HPDE6-E6E7 (cell line): ENCODE data around the gene DOCK6.
A peak's percentile ranks its signal among the peaks of the same experiment; 100 is the strongest.
"Not testable (repeated sequence)": the region's sequence is repeated elsewhere in the genome, so short reads cannot be mapped to it uniquely, and the experiment has no call there.

Experiments used
- DNase-seq: peaks from one replicate; pipeline ENCODE4 v3.0.0; 2011; ENCODE audit warnings: missing footprints; ENCODE audit errors: extremely low spot score

Gene DOCK6

GRCh38 chr19:11172576-11172975, 89.7 kb downstream of the DOCK6 start:
- DNase-seq: no peak

DNA sequence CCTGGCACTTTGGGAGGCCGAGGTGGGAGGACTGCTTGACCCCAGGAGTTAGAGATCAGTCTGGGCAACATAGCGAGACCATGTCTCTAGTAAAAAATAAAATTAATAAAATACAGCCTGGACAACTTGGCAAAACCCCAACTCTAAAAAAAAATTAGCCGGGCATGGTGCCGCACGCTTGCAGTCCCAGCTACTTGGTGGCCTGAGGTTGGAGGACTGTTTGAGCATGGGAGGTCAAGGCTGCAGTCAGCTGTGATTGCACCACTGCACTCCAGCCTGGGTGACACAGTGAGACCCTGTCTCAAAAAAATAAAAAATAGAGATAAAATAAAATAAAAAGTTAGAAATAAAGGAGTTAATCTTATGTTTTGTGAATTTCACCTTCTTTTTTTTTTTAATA, 91.2 kb downstream of the DOCK6 start:
- no peak for DNase-seq

DNA sequence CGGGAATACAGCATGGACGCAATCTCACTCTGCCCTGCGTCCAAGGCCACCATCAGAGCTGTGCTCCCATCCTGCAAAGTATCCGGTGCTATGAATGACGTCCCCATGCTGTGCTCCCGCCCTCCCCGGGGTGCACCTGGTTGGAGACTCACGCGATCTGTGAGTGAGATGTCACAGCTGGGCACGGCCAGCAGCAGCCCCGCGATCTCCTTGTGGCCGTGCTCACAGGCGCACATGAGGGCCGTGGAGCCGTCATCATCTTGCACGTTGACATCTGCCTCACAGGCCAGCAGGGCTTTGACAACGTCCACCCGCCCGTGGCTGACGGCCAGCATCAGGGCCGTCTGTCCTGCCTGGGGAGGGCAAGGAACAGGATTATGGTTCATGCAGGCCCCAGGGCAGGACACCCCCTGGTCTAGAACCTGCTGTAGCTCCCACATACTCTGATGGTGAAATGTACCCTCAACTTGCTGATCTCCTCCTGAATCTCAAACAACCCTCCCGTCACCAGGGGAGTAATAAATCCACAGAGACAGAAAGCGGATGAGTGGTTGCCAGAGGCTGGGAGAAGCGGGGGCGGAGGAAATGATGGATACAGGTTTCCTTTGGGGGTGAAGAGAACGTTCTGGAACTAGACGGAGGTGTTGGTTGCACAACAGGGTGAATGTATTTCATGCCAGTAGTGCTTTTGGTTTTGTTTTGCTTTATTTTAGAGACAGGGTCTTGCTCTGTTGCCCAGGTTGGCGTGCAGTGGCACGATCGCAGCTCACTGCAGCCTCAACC, 92.2 kb downstream of the DOCK6 start:
- no peak for DNase-seq

DNA sequence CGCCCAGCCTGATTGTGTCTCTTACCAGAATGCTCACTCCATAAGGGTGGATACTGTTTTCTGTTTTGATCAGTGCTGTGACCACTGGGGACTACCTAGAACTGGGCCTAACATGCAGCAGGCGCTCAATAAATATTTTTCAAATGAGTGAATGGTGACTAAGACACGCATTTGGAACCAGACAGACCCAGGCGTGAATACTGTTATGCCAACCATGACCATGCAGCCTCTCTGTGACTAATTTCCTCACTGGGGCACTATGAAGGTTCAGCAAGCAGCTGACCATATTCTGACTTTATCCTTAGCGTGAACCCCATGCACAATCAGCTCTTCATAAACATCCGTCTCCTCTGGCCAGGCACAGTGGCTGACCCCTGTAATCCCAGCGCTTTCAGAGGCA, 93.8 kb downstream of the DOCK6 start:
- DNase-seq: peak; percentile 92

DNA sequence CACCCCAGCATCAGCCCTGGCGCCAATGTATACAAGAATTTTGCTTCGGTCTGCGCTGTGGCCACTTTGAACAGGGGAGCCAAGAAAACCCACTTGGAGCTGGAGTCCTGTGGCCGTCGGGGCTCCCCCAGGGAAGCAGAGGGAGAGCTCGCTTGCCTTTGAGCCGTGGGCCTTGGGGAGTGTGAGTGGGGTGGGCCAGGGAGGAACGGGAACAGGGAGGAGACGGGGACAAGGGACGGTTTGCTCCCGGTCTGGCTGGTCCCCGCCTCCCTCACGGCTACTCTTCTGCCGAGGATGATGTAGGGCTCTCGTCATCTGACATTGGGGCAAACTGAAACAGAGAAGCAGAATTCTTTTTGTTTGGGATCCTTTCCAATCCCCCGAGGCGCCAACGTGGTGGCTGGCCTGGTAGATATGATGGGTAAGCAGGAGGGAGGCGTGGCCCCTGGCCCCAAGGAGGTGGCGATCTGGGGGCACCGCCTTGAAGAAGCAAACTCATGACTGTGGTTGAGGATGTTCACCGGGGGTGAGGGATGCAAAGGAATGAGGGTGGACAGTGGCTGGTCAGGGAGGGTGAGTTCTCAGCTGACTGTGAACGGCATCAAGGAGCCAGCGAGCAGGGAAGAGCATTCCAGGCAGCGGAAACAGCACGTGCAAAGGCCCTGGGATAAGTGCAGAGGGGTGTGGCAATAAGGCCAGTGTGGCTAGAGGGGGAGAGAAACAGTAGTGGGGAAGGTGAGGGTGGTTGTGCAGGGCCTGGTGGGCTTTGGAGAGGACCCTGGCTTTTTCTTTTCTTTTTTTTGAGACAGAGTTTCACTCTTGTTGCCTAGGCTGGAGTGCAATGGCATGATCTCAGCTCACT, 95.8 kb downstream of the DOCK6 start:
- DNase-seq: no peak

DNA sequence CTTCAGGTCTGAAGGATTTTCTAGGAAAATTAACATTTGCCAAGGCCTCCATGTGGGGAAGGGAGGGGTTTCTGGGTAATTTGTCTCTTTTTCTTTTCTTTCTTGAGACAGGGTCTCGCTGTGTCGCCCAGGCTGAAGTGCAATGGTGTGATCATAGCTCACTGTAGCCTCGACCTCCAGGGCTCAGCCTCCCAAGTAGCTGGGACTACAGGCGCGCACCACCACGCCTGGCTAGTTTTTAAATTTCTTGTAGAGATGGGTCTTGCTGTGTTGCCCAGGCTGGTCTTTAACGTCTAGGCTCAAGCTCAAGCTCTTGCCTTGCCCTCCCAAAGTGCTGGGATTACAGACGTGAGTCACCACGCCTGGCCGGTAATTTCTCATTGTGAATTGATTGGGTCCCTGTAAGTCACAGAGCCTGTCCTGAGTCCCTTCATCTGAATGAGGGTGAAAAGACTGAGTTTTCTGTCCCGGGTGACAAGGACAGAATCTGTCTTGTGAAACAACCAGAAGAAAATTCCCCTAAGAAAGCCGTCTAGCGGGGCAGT, 96.8 kb downstream of the DOCK6 start:
- no peak for DNase-seq

GRCh38 chr19:11164879-11165406, 97.4 kb downstream of the DOCK6 start:
- DNase-seq: no peak

- DNase-seq: no peak
Measured at GRCh38 chr19:11164296-11164695, 98.0 kb downstream of the DOCK6 start.

DNA sequence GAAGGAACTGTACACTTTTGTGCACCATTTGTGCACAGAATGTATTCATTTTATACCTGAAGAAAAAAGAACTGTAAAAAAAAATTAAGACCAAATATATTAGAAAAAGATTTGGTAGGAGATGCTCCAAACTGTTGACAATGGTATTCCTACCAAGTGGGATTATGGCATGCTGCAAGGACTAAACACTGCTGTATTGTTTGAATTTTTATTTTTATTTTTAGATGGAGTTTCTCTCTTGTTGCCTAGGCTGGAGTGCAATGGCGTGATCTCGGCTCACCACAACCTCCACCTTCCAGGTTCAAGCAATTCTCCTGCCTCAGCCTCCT, 101.9 kb downstream of the DOCK6 start:
- DNase-seq: not testable (repeated sequence)

- DNase-seq: no peak
Measured at GRCh38 chr19:11159598-11160439, 102.5 kb downstream of the DOCK6 start.

GRCh38 chr19:11155373-11156120, 106.8 kb downstream of the DOCK6 start, which contains the start of gene SPC24:
Gene SPC24 (minus strand): TSS chr19:11155782. CDS start chr19:11155776, 6 bp downstream.
- peak; percentile 100 for DNase-seq

DNA sequence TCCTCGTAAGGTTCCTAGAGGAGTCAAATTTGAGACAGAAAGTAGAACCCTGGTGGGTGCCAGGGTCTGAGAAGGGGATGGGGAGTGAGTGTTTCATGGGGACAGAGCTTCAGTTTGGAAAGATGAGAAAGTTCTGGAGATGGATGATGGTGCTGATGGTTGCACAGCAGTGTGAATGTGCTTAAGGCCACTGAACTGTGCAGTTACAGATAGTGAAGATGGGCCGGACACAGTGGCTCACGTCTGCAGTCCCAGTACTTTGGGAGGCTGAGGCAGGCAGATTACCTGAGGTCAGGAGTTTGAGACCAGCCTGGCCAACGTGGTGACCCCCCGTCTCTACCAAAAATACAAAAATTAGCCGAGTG, 107.7 kb downstream of the DOCK6 start:
- DNase-seq: no peak

GRCh38 chr19:11152318-11153062, 109.8 kb downstream of the DOCK6 start:
- no peak for DNase-seq

- no peak for DNase-seq
Measured at GRCh38 chr19:11151181-11151580, 111.1 kb downstream of the DOCK6 start.
